B cell (primary cell): ENCODE results near the gene ZSCAN20.

Experiments used
- EZH2 ChIP-seq: IDR thresholded peaks from 2 replicates; pipeline ENCODE4 v1.6.1; 2012; ENCODE audit warnings: borderline replicate concordance, low read depth, mild to moderate bottlenecking, moderate library complexity, low read length; ENCODE audit not compliant: insufficient read depth, poor library complexity, severe bottlenecking
- TF ChIP-seq, protein P1 (sequence below): fragments of 200-600 bp; IDR thresholded peaks from one replicate; pipeline ENCODE4 v1.8.0; 2022; ENCODE audit warnings: antibody characterized with exemption, mild to moderate bottlenecking

DNA sequence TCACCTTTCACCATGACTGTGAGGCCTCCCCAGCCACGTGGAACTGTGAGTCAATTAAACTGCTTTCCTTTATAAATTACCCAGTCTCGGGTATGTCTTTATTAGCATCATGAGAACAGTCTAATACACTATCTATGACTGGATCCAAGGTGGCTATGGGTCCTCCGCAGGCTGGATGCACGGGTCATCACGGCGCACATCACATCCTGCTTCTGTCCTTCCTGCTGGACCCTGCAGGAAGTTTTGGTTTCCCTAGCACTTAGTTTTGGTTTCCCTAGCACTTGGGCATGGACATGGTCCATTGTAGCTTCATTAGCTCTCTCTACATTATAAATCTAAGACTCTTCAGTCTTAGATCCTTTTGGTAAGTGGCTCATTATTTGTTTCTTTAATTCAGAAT, 27.3 kb upstream of the ZSCAN20 start:
- TF ChIP-seq, protein P1, sequence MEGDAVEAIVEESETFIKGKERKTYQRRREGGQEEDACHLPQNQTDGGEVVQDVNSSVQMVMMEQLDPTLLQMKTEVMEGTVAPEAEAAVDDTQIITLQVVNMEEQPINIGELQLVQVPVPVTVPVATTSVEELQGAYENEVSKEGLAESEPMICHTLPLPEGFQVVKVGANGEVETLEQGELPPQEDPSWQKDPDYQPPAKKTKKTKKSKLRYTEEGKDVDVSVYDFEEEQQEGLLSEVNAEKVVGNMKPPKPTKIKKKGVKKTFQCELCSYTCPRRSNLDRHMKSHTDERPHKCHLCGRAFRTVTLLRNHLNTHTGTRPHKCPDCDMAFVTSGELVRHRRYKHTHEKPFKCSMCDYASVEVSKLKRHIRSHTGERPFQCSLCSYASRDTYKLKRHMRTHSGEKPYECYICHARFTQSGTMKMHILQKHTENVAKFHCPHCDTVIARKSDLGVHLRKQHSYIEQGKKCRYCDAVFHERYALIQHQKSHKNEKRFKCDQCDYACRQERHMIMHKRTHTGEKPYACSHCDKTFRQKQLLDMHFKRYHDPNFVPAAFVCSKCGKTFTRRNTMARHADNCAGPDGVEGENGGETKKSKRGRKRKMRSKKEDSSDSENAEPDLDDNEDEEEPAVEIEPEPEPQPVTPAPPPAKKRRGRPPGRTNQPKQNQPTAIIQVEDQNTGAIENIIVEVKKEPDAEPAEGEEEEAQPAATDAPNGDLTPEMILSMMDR, result no peak
- no peak for TF ChIP-seq EZH2
